Testis (tissue), 2 donors: ENCODE data around the gene COPA.

Experiments
- CTCF ChIP-seq, 3 experiments: fragments of 450-650 bp in 2 of 3; fragments of 200-600 bp in 1 of 3; sonication (generic) in 1 of 3; IDR thresholded peaks; one replicate each; pipeline ENCODE4 v1.5.1; 2016 to 2019; ENCODE audit warnings: antibody characterized with exemption in 3 of 3, mild to moderate bottlenecking in 2 of 3, moderate library complexity in 1 of 3
- POLR2A ChIP-seq: fragments of 450-650 bp; IDR thresholded peaks from one replicate; pipeline ENCODE4 v1.6.1; 2017; ENCODE audit warnings: antibody characterized with exemption, mild to moderate bottlenecking, moderate library complexity

GRCh38 chr1:160365325-160365724 lies 22.3 kb upstream of the COPA start:
- no peak for TF ChIP-seq CTCF (IDR thresholded peaks at IDR 0.05)
- TF ChIP-seq POLR2A: no peak
